Measurements from ENCODE around the gene CYP2D6.

Gene CYP2D6

DNA sequence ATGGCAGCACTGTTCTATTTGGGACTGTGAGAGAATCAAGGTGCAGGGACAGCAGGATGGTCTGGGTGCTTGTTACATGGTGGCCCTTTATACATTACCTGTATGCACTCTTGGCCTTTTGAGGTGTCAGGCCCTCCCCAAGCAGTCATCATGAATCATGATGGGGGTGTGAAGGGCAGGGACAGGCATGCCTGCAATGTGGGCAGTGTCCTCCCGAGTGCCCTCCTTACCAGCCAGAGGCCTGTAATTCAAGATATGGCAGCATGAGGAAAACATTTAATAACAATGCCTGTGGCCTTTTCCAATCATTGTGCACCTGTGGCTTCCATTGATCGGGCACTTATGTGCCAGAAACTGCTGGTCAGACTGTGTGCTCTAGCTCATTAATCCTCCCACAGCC lies 25.5 kb upstream of the CYP2D6 start:
- Histone ChIP-seq H3K36me3 (peaks cover 40% of the 10 kb centered on the region), H3K27me3 (no peaks in the 10 kb centered on the region), H3K9me3 (no peaks in the 10 kb centered on the region), H3K4me1 (ENCODE audit: control insufficient read depth in 1 of 2, insufficient read depth in 1 of 2, low read depth in 1 of 2, low read length in 1 of 2) (no peaks in the 10 kb centered on the region), H3K4me3 (ENCODE audit: low read depth in 1 of 2, low read length in 1 of 2) (no peak overlapping the region), H3K27ac (no peak overlapping the region)
- TF ChIP-seq CTCF (IDR thresholded peaks at IDR 0.05), result no peak

- H3K4me3 ChIP-seq (ENCODE audit: low read depth in 1 of 2, low read length in 1 of 2), result no peak overlapping the region
- H3K9me3 ChIP-seq, result no peaks in the 10 kb centered on the region
- no peaks in the 10 kb centered on the region for H3K4me1 ChIP-seq (ENCODE audit: control insufficient read depth in 1 of 2, insufficient read depth in 1 of 2, low read depth in 1 of 2, low read length in 1 of 2)
- TF ChIP-seq CTCF (IDR thresholded peaks at IDR 0.05), result no peak
- H3K27ac ChIP-seq, result no peak overlapping the region
- H3K27me3 ChIP-seq, result no peaks in the 10 kb centered on the region
- H3K36me3 ChIP-seq, result peaks cover 33% of the 10 kb centered on the region
Observed at GRCh38 chr22:42155053-42155543, 24.5 kb upstream of the CYP2D6 start.

DNA sequence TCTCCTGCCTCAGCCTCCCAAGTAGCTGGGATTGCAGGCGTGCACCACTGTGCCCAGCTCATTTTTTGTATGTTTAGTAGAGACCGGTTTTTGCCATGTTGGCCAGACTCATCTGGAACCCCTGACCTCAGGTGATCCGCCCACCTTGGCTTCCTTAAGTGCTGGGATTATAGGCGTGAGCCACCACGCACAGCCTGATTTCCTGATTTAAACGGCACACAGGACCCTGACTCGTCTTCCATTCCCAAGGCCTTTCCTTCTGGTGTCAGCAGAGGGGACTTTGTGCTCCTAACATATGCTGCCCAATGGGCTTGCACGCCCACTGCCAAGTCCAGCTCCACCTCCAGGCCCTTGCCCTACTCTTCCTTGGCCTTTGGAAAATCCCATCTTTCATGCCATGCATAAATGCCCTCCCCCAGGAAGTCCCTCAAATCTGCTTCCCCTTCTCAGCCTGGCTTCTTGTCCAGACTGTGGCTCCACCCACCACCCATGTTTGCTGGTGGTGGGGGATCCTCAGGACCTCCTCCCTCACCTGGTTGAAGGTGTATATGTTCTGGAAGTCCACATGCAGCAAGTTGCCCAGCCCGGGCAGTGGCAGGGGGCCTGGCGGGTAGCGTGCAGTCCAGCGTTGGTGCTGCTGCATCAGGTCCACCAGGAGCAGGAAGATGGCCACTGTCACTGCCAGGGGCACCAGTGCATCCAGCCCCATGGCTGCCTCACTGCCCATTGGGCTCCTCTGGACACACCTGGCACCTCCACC lies 23.9 kb upstream of the CYP2D6 start:
- peaks cover 32% of the 10 kb centered on the region for H3K36me3 ChIP-seq
- H3K27me3 ChIP-seq, result no peaks in the 10 kb centered on the region
- H3K4me3 ChIP-seq (ENCODE audit: low read depth in 1 of 2, low read length in 1 of 2), result no peak overlapping the region
- H3K4me1 ChIP-seq (ENCODE audit: control insufficient read depth in 1 of 2, insufficient read depth in 1 of 2, low read depth in 1 of 2, low read length in 1 of 2), result no peaks in the 10 kb centered on the region
- H3K9me3 ChIP-seq, result no peaks in the 10 kb centered on the region
- H3K27ac ChIP-seq, result no peak overlapping the region
- TF ChIP-seq CTCF (IDR thresholded peaks at IDR 0.05), result no peak

DNA sequence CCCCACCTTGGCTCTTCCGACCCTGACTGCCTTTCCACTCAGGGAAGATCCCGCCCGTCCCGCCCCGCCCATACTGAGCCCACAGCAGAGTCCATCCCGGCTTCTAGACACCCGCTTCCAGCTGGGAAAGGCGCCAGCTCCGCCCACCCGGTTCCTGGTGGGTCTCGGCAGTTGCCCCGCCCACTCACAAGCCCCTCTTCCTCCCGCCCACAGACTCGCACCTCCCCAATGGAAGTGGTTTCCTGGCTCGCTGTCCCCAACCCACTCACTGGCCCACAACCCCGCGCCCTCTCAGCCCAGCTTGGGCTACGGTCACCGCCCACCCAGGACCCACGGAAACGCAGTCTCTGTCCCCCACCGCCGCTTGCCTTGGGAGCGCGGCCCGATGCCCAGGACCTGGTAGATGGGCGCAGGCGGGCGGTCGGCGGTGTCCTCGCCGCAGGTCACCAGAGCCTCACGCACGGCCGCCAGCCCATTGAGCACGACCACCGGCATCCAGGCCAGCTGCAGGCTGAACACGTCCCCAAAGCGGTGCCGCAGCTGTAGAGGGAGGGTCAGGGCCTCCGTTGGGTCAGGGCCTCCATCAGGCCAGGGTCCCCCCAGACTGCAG lies 22.2 kb upstream of the CYP2D6 start:
- Histone ChIP-seq H3K4me3 (ENCODE audit: low read depth in 1 of 2, low read length in 1 of 2) (no peak overlapping the region), H3K36me3 (peaks cover 20% of the 10 kb centered on the region), H3K9me3 (no peaks in the 10 kb centered on the region), H3K4me1 (ENCODE audit: control insufficient read depth in 1 of 2, insufficient read depth in 1 of 2, low read depth in 1 of 2, low read length in 1 of 2) (no peaks in the 10 kb centered on the region), H3K27me3 (no peaks in the 10 kb centered on the region), H3K27ac (no peak overlapping the region)
- no peak for TF ChIP-seq CTCF (IDR thresholded peaks at IDR 0.05)

GRCh38 chr22:42151924-42152635 lies 21.5 kb upstream of the CYP2D6 start:
- no peak overlapping the region for H3K27ac ChIP-seq
- H3K4me1 ChIP-seq (ENCODE audit: control insufficient read depth in 1 of 2, insufficient read depth in 1 of 2, low read depth in 1 of 2, low read length in 1 of 2), result no peaks in the 10 kb centered on the region
- no peak for TF ChIP-seq CTCF (IDR thresholded peaks at IDR 0.05)
- no peaks in the 10 kb centered on the region for H3K27me3 ChIP-seq
- no peak overlapping the region for H3K4me3 ChIP-seq (ENCODE audit: low read depth in 1 of 2, low read length in 1 of 2)
- no peaks in the 10 kb centered on the region for H3K9me3 ChIP-seq
- peaks cover 20% of the 10 kb centered on the region for H3K36me3 ChIP-seq
